HepG2 (cell line): ENCODE measurements around the gene SLC5A5. TPM values are rescaled to one million over a fixed set of nuclear protein-coding genes. Genes with fewer than 3 reads are reported as not detected.

Experiments
- ARHGAP35 ChIP-seq: sonication (generic); formaldehyde crosslinking; IDR thresholded peaks from 2 replicates; pipeline ENCODE4 v1.9.0; 2022; ENCODE audit warnings: mild to moderate bottlenecking, inconsistent platforms, moderate library complexity, missing genetic modification reagents, borderline replicate concordance
- ARID5B ChIP-seq: IDR thresholded peaks from 2 replicates; pipeline ENCODE4 v1.4.0; 2020; ENCODE audit warnings: mild to moderate bottlenecking, missing genetic modification reagents
- CEBPG ChIP-seq: IDR thresholded peaks from 2 replicates; pipeline ENCODE4 v1.6.1; 2016
- GATAD2A ChIP-seq: IDR thresholded peaks from 2 replicates; pipeline ENCODE4 v1.6.1; 2016
- HMG20A ChIP-seq: IDR thresholded peaks from 2 replicates; pipeline ENCODE4 v1.6.1; 2016; ENCODE audit warnings: borderline replicate concordance
- MAF1 ChIP-seq: sonication (generic); formaldehyde crosslinking; IDR thresholded peaks from 2 replicates; pipeline ENCODE4 v1.5.0; 2020; ENCODE audit warnings: missing genetic modification reagents, borderline replicate concordance
- NFKB2 ChIP-seq: sonication (generic); formaldehyde crosslinking; IDR thresholded peaks from 2 replicates; pipeline ENCODE4 v1.4.0; 2020; ENCODE audit warnings: missing genetic modification reagents, borderline replicate concordance
- PRDM10 ChIP-seq: sonication (generic); formaldehyde crosslinking; IDR thresholded peaks from 2 replicates; pipeline ENCODE4 v1.4.0; 2020; ENCODE audit warnings: low read depth, missing genetic modification reagents
- REXO4 ChIP-seq: sonication (generic); formaldehyde crosslinking; IDR thresholded peaks from 2 replicates; pipeline ENCODE4 v1.8.0; 2022; ENCODE audit warnings: missing genetic modification reagents, mild to moderate bottlenecking, borderline replicate concordance
- SAP130 ChIP-seq: IDR thresholded peaks from 2 replicates; pipeline ENCODE4 v1.6.1; 2016; ENCODE audit warnings: low read depth
- ZNF367 ChIP-seq: sonication (generic); formaldehyde crosslinking; IDR thresholded peaks from 2 replicates; pipeline ENCODE4 v1.4.0; 2020; ENCODE audit warnings: missing genetic modification reagents, borderline replicate concordance
- ZSCAN20 ChIP-seq: sonication (generic); formaldehyde crosslinking; IDR thresholded peaks from 2 replicates; pipeline ENCODE4 v1.4.0; 2020; ENCODE audit warnings: missing genetic modification reagents, mild to moderate bottlenecking, borderline replicate concordance
- polyA plus RNA-seq, 8 experiments: library from polyadenylated mRNA; depleted of rRNA in 3 of 8; stranded (reverse) in 7 of 8; unstranded in 1 of 8; fragments of >200 nt; fragmentation: Illumina TruSeq in 4 of 8; extraction: Trizol in 4 of 8; gene quantifications; 2 replicates each; pipeline versions ENCODE4 v1.2.1 to v1.2.3, GENCODE V29; 2011 to 2016; ENCODE audit warnings: low read depth in 4 of 8, missing spikeins in 1 of 8, mixed read lengths in 1 of 8; ENCODE audit not compliant: insufficient read depth in 1 of 8
- total RNA-seq, 5 experiments: library from RNA; depleted of rRNA; stranded (reverse); fragments of >200 nt; fragmentation: Illumina TruSeq; extraction: Trizol; gene quantifications; 2 replicates each; pipeline ENCODE4 v1.2.3, GENCODE V29; 2016; ENCODE audit warnings: low read depth in 1 of 5
- TF ChIP-seq, protein P1 (sequence below): IDR thresholded peaks from 2 replicates; pipeline ENCODE4 v1.6.1; 2016; ENCODE audit warnings: missing compliant biosample characterization, missing genetic modification reagents, borderline replicate concordance
- TF ChIP-seq, protein P2 (sequence below): sonication (generic); formaldehyde crosslinking; IDR thresholded peaks from 2 replicates; pipeline ENCODE4 v1.8.0; 2022; ENCODE audit warnings: mild to moderate bottlenecking, missing genetic modification reagents; ENCODE audit not compliant: insufficient replicate concordance
- TF ChIP-seq, protein P3 (sequence below): sonication (generic); formaldehyde crosslinking; IDR thresholded peaks from 2 replicates; pipeline ENCODE4 v1.5.0; 2020; ENCODE audit warnings: mild to moderate bottlenecking, missing genetic modification reagents

SLC5A5 gene
- total and polyA plus RNA-seq, 2 of the 13 experiments (the other 11 are each of a cell fraction or from before 2014, with no cell fraction given), result not detected

DNA sequence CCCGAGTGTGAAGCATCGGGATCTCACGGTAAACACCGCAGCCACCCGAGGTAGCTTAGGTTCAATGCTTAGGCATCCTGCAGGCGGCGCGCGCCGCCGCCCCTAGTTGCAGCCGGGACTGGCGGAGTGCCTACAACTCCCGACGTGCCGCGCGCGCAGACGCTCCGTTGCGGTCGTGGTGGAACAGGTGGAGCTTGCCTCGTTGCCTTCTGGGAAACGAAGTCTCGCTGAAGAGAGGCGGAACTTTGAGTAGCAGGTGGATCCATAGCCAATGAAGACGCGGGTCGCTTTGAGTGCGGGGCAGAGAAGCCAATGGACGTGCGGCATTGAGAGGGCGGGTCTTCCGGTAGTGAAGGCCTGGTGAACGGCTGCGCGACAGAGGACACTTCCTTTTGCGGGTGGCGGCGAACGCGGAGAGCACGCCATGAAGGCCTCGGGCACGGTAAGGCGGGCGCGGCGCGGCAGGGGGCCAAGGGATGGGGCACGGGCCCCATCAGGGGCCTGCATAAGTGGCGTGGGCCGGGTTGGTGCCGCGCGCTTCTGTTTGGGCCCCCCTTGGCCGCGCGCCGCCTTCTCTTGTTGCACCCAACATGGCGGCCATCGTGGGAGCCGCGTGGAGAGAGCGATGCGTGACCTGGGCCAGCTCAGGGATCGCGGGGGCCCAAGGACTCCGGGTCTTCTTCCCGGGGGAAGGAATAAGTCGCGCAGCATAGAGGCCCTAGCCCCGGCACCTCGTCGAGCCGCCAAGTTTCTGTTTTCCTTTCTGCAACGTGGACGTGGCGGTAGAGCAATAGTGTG, 12.0 kb upstream of the SLC5A5 start, which contains the start of gene RPL18A (continued):
- no peak for TF ChIP-seq ZNF367
- peak; percentile 57; the same call in 1 of the 2 replicates for TF ChIP-seq PRDM10 (CRISPR knock-in tag)
- peak; percentile 83 for TF ChIP-seq SAP130 (CRISPR knock-in tag)
- TF ChIP-seq NFKB2, result peak; percentile 55
- peak; percentile 37; the same call in 1 of the 2 replicates for TF ChIP-seq GATAD2A (CRISPR knock-in tag)
- no peak for TF ChIP-seq ARID5B (CRISPR knock-in tag)
- TF ChIP-seq, protein P1, sequence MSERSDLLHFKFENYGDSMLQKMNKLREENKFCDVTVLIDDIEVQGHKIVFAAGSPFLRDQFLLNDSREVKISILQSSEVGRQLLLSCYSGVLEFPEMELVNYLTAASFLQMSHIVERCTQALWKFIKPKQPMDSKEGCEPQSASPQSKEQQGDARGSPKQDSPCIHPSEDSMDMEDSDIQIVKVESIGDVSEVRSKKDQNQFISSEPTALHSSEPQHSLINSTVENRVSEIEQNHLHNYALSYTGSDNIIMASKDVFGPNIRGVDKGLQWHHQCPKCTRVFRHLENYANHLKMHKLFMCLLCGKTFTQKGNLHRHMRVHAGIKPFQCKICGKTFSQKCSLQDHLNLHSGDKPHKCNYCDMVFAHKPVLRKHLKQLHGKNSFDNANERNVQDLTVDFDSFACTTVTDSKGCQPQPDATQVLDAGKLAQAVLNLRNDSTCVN (CRISPR knock-in tag), result peak; percentile 71; the same call in 1 of the 2 replicates
- TF ChIP-seq MAF1 (CRISPR knock-in tag), result no peak
- TF ChIP-seq HMG20A (CRISPR knock-in tag), result no peak
- no peak for TF ChIP-seq ZSCAN20 (CRISPR knock-in tag)
- TF ChIP-seq, protein P2, sequence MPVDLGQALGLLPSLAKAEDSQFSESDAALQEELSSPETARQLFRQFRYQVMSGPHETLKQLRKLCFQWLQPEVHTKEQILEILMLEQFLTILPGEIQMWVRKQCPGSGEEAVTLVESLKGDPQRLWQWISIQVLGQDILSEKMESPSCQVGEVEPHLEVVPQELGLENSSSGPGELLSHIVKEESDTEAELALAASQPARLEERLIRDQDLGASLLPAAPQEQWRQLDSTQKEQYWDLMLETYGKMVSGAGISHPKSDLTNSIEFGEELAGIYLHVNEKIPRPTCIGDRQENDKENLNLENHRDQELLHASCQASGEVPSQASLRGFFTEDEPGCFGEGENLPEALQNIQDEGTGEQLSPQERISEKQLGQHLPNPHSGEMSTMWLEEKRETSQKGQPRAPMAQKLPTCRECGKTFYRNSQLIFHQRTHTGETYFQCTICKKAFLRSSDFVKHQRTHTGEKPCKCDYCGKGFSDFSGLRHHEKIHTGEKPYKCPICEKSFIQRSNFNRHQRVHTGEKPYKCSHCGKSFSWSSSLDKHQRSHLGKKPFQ (CRISPR knock-in tag), result peak; percentile 90
- TF ChIP-seq REXO4 (CRISPR knock-in tag), result no peak
- TF ChIP-seq, protein P3, sequence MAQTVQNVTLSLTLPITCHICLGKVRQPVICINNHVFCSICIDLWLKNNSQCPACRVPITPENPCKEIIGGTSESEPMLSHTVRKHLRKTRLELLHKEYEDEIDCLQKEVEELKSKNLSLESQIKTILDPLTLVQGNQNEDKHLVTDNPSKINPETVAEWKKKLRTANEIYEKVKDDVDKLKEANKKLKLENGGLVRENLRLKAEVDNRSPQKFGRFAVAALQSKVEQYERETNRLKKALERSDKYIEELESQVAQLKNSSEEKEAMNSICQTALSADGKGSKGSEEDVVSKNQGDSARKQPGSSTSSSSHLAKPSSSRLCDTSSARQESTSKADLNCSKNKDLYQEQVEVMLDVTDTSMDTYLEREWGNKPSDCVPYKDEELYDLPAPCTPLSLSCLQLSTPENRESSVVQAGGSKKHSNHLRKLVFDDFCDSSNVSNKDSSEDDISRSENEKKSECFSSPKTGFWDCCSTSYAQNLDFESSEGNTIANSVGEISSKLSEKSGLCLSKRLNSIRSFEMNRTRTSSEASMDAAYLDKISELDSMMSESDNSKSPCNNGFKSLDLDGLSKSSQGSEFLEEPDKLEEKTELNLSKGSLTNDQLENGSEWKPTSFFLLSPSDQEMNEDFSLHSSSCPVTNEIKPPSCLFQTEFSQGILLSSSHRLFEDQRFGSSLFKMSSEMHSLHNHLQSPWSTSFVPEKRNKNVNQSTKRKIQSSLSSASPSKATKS (CRISPR knock-in tag), result no peak; the same call in 1 of the 2 replicates
- 0 out of 2 replicates have a peak, but pooled peaks have one; percentile 26 for TF ChIP-seq ARHGAP35
- TF ChIP-seq CEBPG, result no peak
